SK-N-SH (cell line): ENCODE results near the gene WNT3.

ENCODE experiments used
- CTCF ChIP-seq: fragments of 200-600 bp; sonication (generic); IDR thresholded peaks from 2 replicates; pipeline ENCODE4 v1.6.1; 2017; ENCODE audit warnings: antibody characterized with exemption, mild to moderate bottlenecking, moderate library complexity
- EP300 ChIP-seq, 2 experiments: IDR thresholded peaks; 2 replicates each; pipeline versions ENCODE4 v1.4.0 to v1.6.1; 2012; ENCODE audit warnings: borderline replicate concordance in 1 of 2, low read depth in 1 of 2, low read length in 1 of 2
- MEF2A ChIP-seq: IDR thresholded peaks from 2 replicates; pipeline ENCODE4 v1.4.0; 2012; ENCODE audit warnings: low read depth, borderline replicate concordance
- POLR2AphosphoS5 ChIP-seq: IDR thresholded peaks from 2 replicates; pipeline ENCODE4 v1.6.1; 2012; ENCODE audit warnings: low read depth, low read length

- no peak for TF ChIP-seq MEF2A
- TF ChIP-seq POLR2AphosphoS5: no peak
- TF ChIP-seq CTCF: no peak
- no peak for TF ChIP-seq EP300 (IDR thresholded peaks at IDR 0.05; ENCODE audit: borderline replicate concordance in 1 of 2, low read depth in 1 of 2, low read length in 1 of 2)
Observed at GRCh38 chr17:46792071-46792470, 26.4 kb downstream of the WNT3 start.
